Measurements from ENCODE around the gene CA5A.
"Not testable (repeated sequence)": the region's sequence is repeated elsewhere in the genome, so short reads cannot be mapped to it uniquely, and the experiment has no call there.

The CA5A gene

DNA sequence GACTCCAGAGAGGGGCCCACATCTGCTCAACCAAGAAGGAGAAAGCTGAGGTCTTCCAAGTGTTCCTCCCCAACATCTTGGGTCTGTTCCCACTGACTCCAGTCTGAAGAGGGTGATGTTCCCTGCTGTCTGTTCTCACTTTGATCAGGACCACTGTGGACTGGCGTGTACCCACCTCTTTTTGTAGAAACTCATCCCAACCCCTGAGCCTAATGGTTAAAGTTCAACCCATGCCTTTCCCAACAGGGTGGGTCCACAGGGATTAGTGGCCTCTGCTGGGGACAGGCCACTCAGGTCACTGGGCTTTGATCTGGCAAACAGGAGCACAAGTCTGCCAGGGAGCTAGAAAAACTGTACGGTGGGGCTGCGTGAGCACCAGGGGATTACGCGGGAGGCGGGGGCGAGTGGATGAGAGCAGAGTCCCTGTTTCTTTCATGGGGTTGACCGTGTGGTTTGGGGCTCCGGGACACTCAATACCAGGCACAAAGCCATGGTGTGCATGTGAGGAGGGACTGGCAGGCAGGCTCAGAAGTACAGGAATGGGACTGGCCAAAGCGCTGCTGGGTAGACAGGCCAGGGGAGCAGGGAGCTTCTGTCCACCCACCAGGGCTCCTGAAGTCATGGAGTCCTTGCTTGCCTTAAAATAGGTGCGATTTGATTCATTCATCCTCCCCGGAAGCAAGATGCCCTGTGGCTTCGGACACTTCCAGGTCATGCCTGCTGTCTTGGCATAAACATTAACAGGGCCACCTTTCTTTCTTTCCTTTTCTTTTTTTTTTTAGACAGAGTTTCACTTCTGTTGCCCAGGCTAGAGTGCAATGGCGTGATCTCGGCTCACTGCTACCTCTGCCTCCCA, at the start of gene CA5A:
Gene CA5A, minus strand, starts transcription at position 155 of the 856 bp plus-strand sequence. Its CDS starts 79 bp downstream, at position 76.
- TF ChIP-seq ZNF274 (IDR thresholded peaks at IDR 0.05; ENCODE audit: low read depth, low read length): no peak
- no peak within 1 kb of the TSS for H3K4me3 ChIP-seq (ENCODE audit: low read length)

DNA sequence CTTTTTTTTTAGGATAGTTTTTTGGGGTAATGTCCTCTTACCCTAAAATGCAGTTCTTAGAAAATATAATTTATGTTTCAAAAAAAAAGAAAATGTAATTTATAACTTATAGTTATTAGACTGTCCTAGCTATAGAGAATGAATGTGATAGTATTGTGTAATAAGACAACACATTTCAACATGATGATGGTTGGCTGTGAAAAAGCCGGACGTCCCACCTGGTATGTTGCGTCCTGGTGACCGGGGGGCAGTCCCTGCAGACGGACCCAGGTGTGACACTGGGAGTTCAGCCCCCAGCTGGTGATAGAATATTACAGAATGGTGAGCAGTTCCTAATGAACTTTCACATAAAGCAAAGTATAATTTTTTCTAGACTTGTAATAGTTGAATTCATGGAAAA, 49.2 kb upstream of the CA5A start:
- H3K4me3 ChIP-seq (ENCODE audit: low read length): not testable (repeated sequence)

DNA sequence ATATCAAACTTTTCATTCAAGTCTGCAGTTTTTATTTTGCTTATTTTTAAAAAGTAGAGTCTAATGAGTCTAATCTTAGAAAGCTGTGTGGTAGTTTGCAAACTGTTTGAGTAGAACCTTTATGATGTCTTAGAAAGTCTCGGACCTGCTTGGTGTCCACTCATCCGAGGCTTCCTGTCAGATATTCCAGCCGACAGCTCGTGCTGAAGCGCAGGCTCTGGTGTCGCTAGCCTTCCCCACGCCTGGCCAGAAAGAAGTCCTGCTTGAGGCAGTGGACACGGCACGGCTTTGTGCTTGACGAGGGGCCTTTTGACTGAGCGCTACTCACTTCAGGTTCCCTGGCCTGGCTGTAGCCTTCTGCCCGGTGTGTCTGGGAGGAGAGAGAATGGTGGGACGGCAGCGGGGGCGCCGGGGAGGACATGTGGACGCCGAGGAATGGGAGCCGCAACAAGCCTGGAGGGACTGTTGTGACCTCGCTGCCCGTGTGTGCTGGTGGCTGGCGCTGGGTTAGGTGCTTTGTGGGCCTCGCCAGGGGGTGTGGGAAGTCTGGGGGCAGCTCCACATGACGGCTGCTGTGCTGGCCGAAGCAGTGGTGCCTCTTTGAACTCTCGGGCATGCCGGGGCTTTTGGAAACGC, 48.4 kb upstream of the CA5A start:
- no peak for TF ChIP-seq ZNF274 (IDR thresholded peaks at IDR 0.05; ENCODE audit: low read depth, low read length)
- no peak overlapping the region for H3K4me3 ChIP-seq (ENCODE audit: low read length)

DNA sequence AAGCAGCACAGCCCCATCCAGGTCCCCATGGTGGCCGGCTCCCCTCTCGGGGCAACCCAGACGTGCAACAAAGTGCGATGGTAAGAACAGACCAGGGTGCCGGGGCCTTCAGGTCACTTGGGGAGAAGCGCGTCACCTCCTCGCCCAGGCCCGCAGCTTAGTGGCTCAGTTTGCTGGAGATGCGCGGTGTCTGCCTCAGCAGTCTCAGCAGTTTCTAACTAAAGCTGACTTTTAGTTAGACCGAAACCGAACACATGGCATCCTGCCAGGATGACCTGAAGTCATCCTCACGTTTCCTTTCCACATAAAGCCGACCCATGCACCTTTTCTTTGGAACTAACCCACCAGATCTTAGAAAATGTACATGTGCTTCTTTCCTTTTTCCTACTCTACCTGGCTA, 47.9 kb upstream of the CA5A start:
- H3K4me3 ChIP-seq (ENCODE audit: low read length): not testable (repeated sequence)

DNA sequence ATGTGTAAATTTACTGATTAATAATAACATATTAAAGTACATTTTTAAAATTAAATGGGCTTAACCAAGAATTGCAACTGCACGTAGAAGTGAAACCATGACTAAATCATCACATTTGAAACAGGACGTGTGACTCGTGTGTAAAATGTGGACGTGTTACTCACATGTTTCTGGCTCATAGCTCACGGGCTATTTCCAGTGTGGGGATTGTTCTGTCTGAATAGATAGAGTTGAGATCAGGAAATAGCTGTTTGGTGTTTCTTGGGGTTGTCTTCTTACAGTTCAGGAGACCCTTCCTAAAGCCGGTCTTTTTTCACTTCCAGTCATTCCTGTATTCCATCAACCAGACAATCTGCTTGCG, 47.4 kb upstream of the CA5A start:
- H3K4me3 ChIP-seq (ENCODE audit: low read length): not testable (repeated sequence)

DNA sequence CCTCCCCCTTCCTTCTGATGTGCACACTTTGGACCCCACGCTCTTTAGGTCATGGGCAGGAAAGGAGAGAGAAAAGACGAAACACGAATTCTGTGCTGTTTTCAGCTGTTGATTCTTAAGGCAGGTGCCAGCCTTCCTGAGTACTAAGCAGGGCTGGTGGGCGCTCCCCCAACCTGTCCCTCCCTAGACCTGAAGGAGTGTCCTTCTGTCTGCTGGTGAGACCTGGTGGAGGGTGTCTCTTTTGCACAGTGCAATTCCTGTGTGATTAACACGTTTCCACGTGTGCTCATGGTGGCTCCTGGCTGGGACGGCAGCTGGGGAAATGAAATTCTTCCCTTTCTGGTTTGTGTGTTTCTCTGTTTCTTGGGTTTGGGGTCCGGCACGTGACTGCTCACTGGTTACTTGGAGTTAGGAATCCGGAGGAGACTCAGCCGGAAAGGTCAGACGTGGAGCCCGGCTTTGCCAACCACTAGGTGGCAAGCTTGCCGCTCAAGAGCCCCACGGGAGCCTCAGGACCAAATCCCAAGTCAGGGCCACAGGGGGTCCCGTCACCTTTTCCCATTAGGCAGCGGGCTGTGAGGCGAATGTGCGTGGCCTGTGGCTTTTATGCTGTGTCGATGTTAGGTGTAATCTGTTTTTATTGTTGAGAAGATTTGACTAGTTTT, 46.9 kb upstream of the CA5A start:
- H3K4me3 ChIP-seq (ENCODE audit: low read length): not testable (repeated sequence)

DNA sequence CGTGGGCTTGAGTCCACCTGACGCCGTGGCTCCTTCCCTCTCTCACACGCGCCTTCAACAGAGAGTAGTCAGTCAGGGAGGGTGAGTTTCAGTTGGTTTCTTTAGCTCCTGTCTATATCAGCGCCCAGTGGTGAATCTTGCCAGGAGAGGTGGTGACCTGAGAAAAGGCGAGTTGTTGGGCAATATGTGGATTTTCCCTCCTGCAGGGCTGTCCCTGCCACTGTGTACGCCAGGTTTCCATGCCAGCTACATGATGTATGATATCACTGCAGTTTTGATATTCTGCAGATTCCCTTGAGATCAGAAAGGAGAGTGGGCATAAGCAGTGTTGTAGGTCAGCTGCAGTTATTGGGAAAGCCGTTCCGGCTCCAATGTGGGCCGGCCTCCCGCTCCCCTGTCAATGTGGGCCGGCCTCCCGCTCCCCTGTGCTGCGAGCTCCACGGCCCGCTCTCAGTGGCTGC, 46.3 kb upstream of the CA5A start:
- TF ChIP-seq ZNF274 (IDR thresholded peaks at IDR 0.05; ENCODE audit: low read depth, low read length): no peak
- no peak overlapping the region for H3K4me3 ChIP-seq (ENCODE audit: low read length)

DNA sequence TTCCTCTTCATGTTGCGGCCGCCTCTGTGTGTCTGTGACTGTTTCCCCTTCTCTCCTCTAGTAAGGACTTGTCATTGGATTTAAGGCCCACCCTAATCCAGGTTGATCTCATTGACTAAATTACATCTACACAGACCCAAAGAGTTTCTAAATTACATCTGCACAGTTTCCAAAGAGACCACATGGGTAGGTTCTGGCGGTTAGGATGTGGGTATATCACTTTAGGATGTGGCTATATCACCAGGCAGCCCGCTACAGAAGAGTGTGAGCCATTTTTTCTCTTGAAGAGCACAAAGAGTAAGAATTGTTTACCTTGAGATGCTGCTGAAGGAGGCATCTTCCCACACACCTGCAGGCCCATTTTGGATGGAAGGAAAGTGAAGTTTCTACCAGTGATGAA, 45.0 kb upstream of the CA5A start:
- not testable (repeated sequence) for H3K4me3 ChIP-seq (ENCODE audit: low read length)

DNA sequence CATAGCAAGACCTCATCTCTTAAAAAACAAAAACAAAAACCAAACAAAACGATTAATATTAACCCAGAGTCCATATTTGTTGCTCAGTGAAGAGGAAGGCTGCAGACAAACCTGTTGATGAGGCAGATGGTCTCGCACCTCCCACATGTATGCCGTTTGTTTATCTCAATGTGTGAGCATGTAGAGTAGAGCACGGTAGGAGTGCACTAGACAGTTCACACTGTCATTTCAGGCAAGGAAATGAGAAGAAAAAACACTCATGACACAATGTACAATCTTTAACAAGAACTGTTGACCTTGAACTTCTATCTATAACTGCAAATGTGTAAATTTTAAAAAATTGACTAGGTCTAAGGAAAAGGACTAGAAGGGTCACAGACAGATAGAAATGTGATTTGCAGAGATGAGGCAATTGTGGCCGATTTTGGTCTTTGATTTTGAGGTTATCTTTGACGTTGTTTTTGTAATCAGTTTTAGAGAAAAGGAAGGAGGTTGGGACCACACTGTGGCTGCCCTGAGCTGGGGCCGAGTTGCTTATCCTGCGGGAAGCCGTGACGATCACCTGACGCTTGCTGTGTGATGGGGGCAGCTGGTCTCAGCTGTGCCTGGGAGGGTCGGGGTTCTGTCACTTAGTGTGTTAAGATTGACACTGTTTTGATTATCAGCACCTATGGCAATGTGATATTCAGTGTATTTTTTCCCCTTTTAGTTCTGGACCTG, 43.7 kb upstream of the CA5A start:
- not testable (repeated sequence) for H3K4me3 ChIP-seq (ENCODE audit: low read length)

DNA sequence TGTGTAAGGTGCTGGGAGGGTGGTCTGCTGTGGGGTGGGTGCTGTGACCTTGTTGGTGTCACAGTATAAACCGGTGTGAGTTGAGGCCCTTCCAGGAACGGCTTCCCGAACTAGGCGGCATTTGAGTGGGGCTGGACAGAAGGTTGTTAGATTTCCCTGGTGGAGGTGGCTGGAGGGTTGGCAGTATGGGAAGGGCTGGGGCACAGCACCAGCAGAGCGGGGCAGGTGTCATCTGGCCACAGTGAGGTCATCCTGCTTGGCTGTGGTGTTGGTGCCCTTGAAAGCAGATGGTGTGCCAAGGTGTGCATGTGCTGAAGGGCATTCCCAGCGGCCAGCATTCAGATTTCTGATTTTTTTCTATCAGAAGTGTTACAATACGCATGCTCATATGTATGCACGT, 43.0 kb upstream of the CA5A start:
- no peak for TF ChIP-seq ZNF274 (IDR thresholded peaks at IDR 0.05; ENCODE audit: low read depth, low read length)
- H3K4me3 ChIP-seq (ENCODE audit: low read length): no peak overlapping the region

DNA sequence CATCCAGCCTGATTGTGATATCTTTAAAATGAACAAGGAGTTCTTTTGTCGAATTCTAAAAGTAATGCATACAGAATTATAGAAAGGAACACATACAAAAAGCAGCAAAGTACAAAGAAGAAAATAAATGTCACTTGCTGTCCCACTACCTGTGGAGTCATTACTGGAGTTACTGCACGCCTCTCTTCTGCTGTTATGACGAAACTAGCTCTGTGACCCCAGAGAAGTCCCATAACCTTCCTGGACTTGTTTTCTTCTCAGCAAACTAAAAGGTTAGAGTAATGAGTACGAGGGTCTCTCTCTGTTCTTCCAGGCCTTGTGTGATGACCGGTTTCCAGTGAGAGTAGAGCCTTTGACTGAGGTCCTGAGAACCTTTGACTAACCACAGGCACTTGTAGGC, 41.8 kb upstream of the CA5A start:
- H3K4me3 ChIP-seq (ENCODE audit: low read length): no peak overlapping the region
- TF ChIP-seq ZNF274 (IDR thresholded peaks at IDR 0.05; ENCODE audit: low read depth, low read length): no peak

DNA sequence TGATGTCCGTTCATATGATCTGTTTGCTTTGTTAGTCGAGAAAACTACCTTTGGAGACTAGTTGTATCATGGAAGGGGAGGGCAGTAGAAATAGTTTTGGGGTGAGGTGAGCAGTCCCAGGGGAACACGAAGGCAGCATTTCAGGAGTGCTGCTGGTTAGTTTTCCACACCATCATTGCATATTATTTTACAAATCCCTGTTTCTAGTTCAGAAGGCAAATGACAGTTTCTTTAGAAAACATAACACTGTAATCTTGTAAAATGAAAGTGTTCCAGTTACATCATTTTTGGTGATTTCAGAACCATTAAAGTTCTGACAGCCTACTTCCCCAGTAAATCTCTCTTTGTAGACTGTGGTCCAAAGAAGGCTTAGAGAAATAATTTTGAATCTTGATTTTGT, 40.3 kb upstream of the CA5A start:
- TF ChIP-seq ZNF274 (IDR thresholded peaks at IDR 0.05; ENCODE audit: low read depth, low read length): no peak
- no peak overlapping the region for H3K4me3 ChIP-seq (ENCODE audit: low read length)

DNA sequence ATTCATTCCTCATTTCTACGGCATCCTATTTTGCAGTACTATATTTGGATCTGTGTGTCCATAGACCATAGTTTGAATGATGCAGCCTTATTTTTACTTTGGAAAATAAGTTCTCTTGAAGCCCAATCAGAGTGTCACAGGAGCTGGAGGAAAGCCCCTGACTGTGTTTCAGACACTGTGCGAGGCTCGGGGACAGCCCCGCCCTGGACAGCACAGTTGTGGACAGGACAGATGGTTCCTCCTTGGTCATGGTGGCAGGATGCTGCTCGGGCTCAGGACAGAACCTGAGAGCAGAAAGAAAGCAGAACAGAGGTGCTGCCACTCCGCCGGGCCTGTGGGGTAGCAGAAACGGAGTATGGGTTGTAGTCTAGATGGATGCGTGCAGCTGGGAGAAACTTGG, 37.8 kb upstream of the CA5A start:
- no peak for TF ChIP-seq ZNF274 (IDR thresholded peaks at IDR 0.05; ENCODE audit: low read depth, low read length)
- no peak overlapping the region for H3K4me3 ChIP-seq (ENCODE audit: low read length)

DNA sequence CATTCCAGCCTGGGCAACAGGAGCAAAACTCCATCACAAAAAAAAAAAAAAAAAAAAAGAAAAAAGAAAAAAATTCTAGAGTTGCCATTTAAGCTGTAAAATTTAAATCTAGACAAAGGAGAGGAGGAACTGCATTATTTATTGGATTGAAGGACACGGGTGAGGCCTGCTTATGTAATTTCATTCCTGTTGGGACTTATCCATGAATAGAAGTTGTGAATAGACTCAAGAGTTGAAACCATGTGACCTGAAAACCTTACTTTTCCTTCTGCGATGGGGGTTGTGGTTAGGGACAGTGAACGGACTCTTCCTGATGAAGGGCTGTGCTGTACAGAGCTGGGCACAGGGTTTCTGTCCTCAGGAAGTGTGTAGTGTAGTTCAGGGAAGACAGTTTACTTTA, 37.4 kb upstream of the CA5A start:
- TF ChIP-seq ZNF274 (IDR thresholded peaks at IDR 0.05; ENCODE audit: low read depth, low read length): no peak
- H3K4me3 ChIP-seq (ENCODE audit: low read length): no peak overlapping the region

DNA sequence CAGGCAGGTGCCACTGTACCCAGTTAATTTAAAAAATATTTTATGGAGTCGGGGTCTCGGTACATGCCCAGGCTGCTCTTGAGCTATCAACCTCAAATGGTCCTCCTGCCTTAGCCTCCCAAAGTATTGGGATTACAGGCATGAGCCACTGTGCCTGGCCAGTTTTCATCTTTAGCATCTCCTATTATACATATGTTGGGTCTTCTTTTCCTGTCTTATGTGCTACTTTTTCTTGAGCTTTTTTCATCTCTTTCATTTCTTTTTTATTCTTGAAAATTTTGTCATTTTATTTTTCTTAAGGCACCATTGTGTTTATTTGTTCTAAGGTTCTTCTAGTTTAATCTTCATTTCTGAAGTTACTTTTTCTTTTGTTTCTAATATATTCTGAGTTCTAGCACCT, 35.6 kb upstream of the CA5A start:
- no peak for TF ChIP-seq ZNF274 (IDR thresholded peaks at IDR 0.05; ENCODE audit: low read depth, low read length)
- no peak overlapping the region for H3K4me3 ChIP-seq (ENCODE audit: low read length)
